DMS114 treated with DMSO at 0.1 percent for 48 hours (cell line): ENCODE measurements around the gene RNF11.

ENCODE experiments used
- DNase-seq: peaks from one replicate; lab custom pipeline; 2025; ENCODE audit not compliant: unreplicated experiment; lab: John Stamatoyannopoulos, UW

RNF11 gene

GRCh38 chr1:51311826-51312225 is 75.8 kb downstream of the RNF11 start:
- no peak for DNase-seq

- no peak for DNase-seq
Measured at GRCh38 chr1:51312718-51313117, 76.6 kb downstream of the RNF11 start.

- DNase-seq = no peak
Measured at GRCh38 chr1:51313268-51313852, 77.3 kb downstream of the RNF11 start.

DNA sequence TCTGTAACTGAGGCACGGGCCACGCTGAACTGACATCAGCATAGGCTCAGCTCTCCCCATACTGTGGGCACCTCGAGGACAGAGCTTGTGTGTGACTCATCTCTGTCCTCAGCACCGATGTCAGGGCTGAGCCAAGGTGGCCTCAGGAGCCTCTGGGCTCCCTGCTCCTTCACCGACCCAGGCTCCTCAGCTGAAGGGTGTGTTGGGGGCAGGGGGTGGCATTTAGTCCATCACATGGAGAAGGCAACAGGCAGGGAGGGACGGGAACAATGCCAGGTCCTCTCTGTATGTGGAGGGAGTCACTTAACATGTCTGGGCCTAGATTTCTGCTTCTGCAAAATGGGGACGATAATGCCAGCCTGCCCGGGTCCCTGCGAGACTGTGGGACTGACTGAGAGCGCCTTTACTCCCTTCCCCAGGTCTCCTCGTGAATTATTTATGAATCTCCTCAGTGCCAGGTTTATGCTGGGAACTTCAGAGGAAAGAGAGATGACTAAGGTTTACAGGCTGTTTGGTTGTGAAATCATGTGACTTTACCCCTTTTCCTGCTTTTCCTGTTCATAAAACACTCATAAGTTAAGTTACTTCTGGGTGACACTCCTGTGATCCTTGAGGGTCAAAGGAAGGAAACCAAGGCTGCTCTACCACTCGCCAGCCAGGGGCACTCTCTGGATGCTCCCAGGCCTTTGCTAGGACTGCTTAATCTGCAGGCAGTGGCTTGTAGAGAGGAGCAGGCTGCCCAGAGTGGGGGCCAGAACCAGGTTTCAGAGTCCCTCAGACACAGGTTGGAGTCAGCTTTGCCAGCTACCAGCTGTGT is 78.1 kb downstream of the RNF11 start:
- no peak for DNase-seq

DNA sequence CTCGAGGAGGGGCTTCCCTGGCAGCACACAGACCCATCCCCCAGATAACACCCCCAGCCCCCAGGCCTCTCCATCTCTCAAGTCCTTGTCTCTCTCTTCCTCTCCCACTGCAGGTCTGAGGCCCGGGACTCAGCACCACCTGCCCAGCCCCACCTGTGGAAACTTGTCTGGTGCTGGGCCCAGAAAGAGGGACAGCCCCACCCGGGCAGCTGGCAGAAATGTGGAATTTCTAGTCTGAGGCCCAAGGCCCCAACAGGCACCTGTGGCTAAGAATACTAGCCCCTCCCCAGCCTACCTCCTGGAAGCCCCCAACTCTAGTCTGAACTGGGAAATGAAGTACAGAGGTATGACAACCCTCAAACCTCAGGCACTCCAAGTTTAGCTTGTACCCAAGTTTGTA is 78.9 kb downstream of the RNF11 start:
- DNase-seq = no peak

- DNase-seq = no peak
Measured at GRCh38 chr1:51316113-51316845, 80.2 kb downstream of the RNF11 start.

DNA sequence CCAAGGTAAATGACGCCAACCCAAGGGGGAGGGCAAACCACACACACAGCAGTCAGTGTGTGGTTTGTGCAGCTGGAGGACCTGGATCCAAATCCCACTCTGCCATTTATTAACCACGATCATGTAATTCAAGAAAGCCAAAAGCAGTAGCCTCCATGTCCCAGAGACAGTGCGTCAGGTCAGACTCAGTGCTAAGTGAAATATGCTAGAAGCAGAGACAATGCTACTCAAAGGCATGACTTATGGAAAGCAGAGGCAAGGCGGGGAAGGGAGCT is 80.7 kb downstream of the RNF11 start:
- DNase-seq = no peak

DNA sequence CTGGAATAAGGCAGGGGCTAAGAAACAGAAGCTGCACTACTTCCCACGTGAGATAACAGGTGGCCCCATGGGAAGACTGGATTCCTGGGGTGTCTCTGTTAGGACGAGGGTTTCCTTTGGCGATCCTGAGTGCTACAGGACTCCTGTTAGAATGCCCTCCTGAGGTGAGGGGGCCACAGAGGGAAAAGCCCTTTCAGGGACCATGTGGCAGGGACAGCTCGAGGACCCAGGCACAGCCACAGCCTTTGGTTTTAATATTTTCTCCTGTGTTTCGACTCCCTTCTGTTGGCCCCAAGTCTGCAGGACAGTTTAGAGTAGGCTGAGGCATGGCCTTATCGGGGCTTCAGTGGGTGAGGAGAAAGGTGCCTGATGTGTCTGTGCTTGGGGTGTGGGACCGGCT is 81.7 kb downstream of the RNF11 start:
- DNase-seq = no peak

- DNase-seq = no peak
Measured at GRCh38 chr1:51320967-51321923, 85.2 kb downstream of the RNF11 start.

- DNase-seq = no peak
Measured at GRCh38 chr1:51321924-51322280, 85.8 kb downstream of the RNF11 start.

DNA sequence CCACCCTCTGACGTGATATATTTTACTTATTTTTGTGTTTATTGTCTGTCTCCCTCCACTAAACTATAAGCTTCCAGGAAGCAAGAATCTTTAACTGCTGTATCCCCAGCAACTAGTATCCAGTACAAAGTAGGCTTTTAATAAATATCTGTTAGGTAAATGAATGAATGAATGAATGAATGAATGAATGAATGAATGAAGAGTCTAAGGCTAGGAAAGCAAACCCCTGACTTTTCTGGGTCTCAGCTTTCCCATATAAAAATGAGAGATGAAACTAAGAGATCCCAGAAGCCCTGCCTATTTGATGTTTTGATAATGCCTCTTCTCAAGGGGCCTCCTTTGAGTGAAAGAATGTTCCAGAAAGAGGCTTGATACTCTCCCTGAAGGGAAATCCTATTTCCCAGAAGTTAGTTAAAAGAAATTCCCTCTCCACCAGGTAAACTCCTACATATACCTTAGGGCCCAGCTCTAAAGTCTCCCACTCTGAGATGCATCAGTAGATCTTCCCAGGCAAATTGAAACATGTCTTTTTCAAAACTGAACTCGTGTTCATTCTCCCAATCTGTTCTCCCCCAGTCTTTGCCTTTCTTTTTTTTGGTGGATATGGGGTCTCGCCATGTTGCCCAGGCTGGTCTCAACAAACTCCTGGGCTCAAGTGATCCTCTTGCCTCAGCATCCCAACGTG is 86.5 kb downstream of the RNF11 start:
- no peak for DNase-seq
